Esophagus squamous epithelium (tissue), 5 donors: Measurements from ENCODE around the gene NETO2. TPM values are rescaled to one million over a fixed set of nuclear protein-coding genes. Genes with fewer than 3 reads are reported as not detected.

Source experiments
- DNase-seq: peaks from one replicate; lab custom pipeline; 2025; lab: John Stamatoyannopoulos, UW
- H3K27ac ChIP-seq, 4 donors: fragments of 200-600 bp; sonication (generic); one replicate each; pipeline ENCODE4 v1.5.1; 2016 to 2019; ENCODE audit warnings: mild to moderate bottlenecking in 1 of 4
- H3K27me3 ChIP-seq, 4 donors: fragments of 200-600 bp; sonication (generic); 1 replicate in 3 of 4; 2 replicates in 1 of 4; pipeline versions ENCODE4 v1.5.1 to v1.6.0; 2017 to 2021; ENCODE audit warnings: antibody characterized with exemption in 1 of 4
- H3K36me3 ChIP-seq, 3 donors: fragments of 200-600 bp; sonication (generic); one replicate each; pipeline ENCODE4 v1.5.1; 2016 to 2019
- H3K4me1 ChIP-seq, 3 donors: fragments of 200-600 bp; sonication (generic); one replicate each; pipeline ENCODE4 v1.5.1; 2017 to 2019
- H3K4me3 ChIP-seq, 4 donors: fragments of 200-600 bp; sonication (generic); 1 replicate in 3 of 4; 2 replicates in 1 of 4; pipeline ENCODE4 v1.5.1; 2016 to 2019; ENCODE audit warnings: mild to moderate bottlenecking in 2 of 4, moderate library complexity in 1 of 4
- H3K9me3 ChIP-seq, 3 donors: fragments of 200-600 bp; sonication (generic); one replicate each; pipeline ENCODE4 v1.5.1; 2016 to 2019
- CTCF ChIP-seq, 6 experiments: fragments of 450-650 bp in 4 of 6; fragments of 200-600 bp in 2 of 6; sonication (generic) in 2 of 6; IDR thresholded peaks; one replicate each; pipeline ENCODE4 v1.5.1; 2016 to 2019; ENCODE audit warnings: antibody characterized with exemption in 6 of 6, mild to moderate bottlenecking in 4 of 6, moderate library complexity in 4 of 6
- POLR2A ChIP-seq, 4 donors: fragments of 450-650 bp; IDR thresholded peaks; one replicate each; pipeline ENCODE4 v1.6.1; 2017; ENCODE audit warnings: antibody characterized with exemption in 4 of 4, mild to moderate bottlenecking in 4 of 4, moderate library complexity in 3 of 4
- WGBS, 2 donors: methylation state at CpG; one replicate each; pipeline ENCODE4 v1.1.5; 2018; 5-methylcytosine and 5-hydroxymethylcytosine counted together
- intact Hi-C: fragments of 100-400 bp; cut with DNase I; formaldehyde crosslinking; loops from one replicate; pipeline ENCODE4 v1.15.0; 2022
- total RNA-seq, 4 donors: library from RNA; depleted of rRNA; stranded (reverse); fragments of >200 nt; gene quantifications; one replicate each; pipeline ENCODE4 v1.1.0, GENCODE V29; 2016
- donor health status: DM: yes; HTN: yes; CAD: no.

The NETO2 gene
- total RNA-seq, 4 donors from 2014 or later, result 4.1 to 16.9 (median 7.4) TPM

GRCh38 chr16:47054306-47054705 is 89.4 kb downstream of the NETO2 start:
- Histone ChIP-seq H3K27ac (no peak overlapping the region), H3K4me3 (no peak overlapping the region), H3K9me3 (no peaks in the 10 kb centered on the region), H3K27me3 (no peaks in the 10 kb centered on the region), H3K4me1 (no peaks in the 10 kb centered on the region), H3K36me3 (no peaks in the 10 kb centered on the region)
- DNase-seq, result no peak
- TF ChIP-seq CTCF (IDR thresholded peaks at IDR 0.05) (no peak), POLR2A (IDR thresholded peaks at IDR 0.05) (no peak)
- 83 to 90% methylated on average over 3 to 7 of the region's 7 CpGs for WGBS, 2 donors
- intact Hi-C loops, result no loop called here

- H3K36me3 ChIP-seq, result no peaks in the 10 kb centered on the region
- intact Hi-C loops, result no loop called here
- H3K27me3 ChIP-seq, result no peaks in the 10 kb centered on the region
- H3K4me1 ChIP-seq, result no peaks in the 10 kb centered on the region
- no peaks in the 10 kb centered on the region for H3K9me3 ChIP-seq
- no peak overlapping the region for H3K4me3 ChIP-seq
- TF ChIP-seq CTCF (IDR thresholded peaks at IDR 0.05) (no peak), POLR2A (IDR thresholded peaks at IDR 0.05) (no peak)
- H3K27ac ChIP-seq, result no peak overlapping the region
- no peak for DNase-seq
- 81 to 85% methylated on average over 5 of the region's 5 CpGs for WGBS, 2 donors
Observed at GRCh38 chr16:47053895-47054294, 89.8 kb downstream of the NETO2 start.

GRCh38 chr16:47052666-47053640 is 90.8 kb downstream of the NETO2 start:
- DNase-seq, result no peak
- Histone ChIP-seq H3K27me3 (no peaks in the 10 kb centered on the region), H3K4me3 (no peak overlapping the region), H3K36me3 (no peaks in the 10 kb centered on the region), H3K4me1 (no peaks in the 10 kb centered on the region), H3K27ac (no peak overlapping the region), H3K9me3 (no peaks in the 10 kb centered on the region)
- no peak for TF ChIP-seq POLR2A (IDR thresholded peaks at IDR 0.05)
- no peak for TF ChIP-seq CTCF (IDR thresholded peaks at IDR 0.05)
- intact Hi-C loops, result no loop called here
- 85 to 91% methylated on average over 8 to 11 of the region's 13 CpGs for WGBS, 2 donors

- no peak for DNase-seq
- Histone ChIP-seq H3K27me3 (no peaks in the 10 kb centered on the region), H3K9me3 (no peaks in the 10 kb centered on the region), H3K27ac (no peak overlapping the region), H3K4me3 (no peak overlapping the region), H3K36me3 (no peaks in the 10 kb centered on the region), H3K4me1 (no peaks in the 10 kb centered on the region)
- TF ChIP-seq CTCF (IDR thresholded peaks at IDR 0.05) (no peak), POLR2A (IDR thresholded peaks at IDR 0.05) (no peak)
- intact Hi-C loops, result no loop called here
- 89 to 90% methylated on average over 7 of the region's 10 CpGs for WGBS, 2 donors
Observed at GRCh38 chr16:47051031-47051430, 92.7 kb downstream of the NETO2 start.

GRCh38 chr16:47049901-47050583 is 93.7 kb downstream of the NETO2 start:
- WGBS, 2 donors, result 66 to 100% methylated on average over 3 to 11 of the region's 12 CpGs
- no peak for TF ChIP-seq POLR2A (IDR thresholded peaks at IDR 0.05)
- no peak for TF ChIP-seq CTCF (IDR thresholded peaks at IDR 0.05)
- Histone ChIP-seq H3K27me3 (no peaks in the 10 kb centered on the region), H3K9me3 (no peaks in the 10 kb centered on the region), H3K27ac (no peak overlapping the region), H3K4me3 (no peak overlapping the region), H3K36me3 (no peaks in the 10 kb centered on the region), H3K4me1 (no peaks in the 10 kb centered on the region)
- intact Hi-C loops, result no loop called here
- DNase-seq, result no peak
